GM23338 (cell line): ENCODE results near the gene PABPC3. TPM values are rescaled to one million over a fixed set of nuclear protein-coding genes. Genes with fewer than 3 reads are reported as not detected.

ENCODE experiments used
- ATAC-seq: fragments of 200-7000 bp; cut with Tn5 transposase; 3 replicates; pipeline ENCODE4 v1.9.1; 2020
- DNase-seq: peaks from one replicate; pipeline ENCODE4 v3.0.0-alpha.2; 2015; ENCODE audit warnings: low spot score
- H2AFZ ChIP-seq: fragments of 200-600 bp; sonication (generic); 2 replicates; pipeline ENCODE4 v1.8.0; 2016; ENCODE audit warnings: antibody characterized with exemption, mild to moderate bottlenecking, moderate library complexity
- H3F3A ChIP-seq: fragments of 200-600 bp; sonication (generic); replicated peaks from 2 replicates; pipeline ENCODE4 v1.8.0; 2017; ENCODE audit warnings: antibody characterized with exemption, mixed run types, low read depth
- H3K27ac ChIP-seq: fragments of 200-600 bp; sonication (generic); 2 replicates; pipeline ENCODE4 v1.6.1; 2016; ENCODE audit warnings: low read depth
- H3K27me3 ChIP-seq: fragments of 200-600 bp; sonication (generic); 2 replicates; pipeline ENCODE4 v1.8.0; 2016; ENCODE audit warnings: mild to moderate bottlenecking, mixed run types, moderate library complexity; ENCODE audit not compliant: insufficient read depth
- H3K36me3 ChIP-seq: fragments of 200-600 bp; sonication (generic); 2 replicates; pipeline ENCODE4 v1.8.0; 2016; ENCODE audit warnings: mild to moderate bottlenecking; ENCODE audit not compliant: insufficient read depth
- H3K4me1 ChIP-seq: fragments of 200-600 bp; sonication (generic); 2 replicates; pipeline ENCODE4 v1.8.0; 2016; ENCODE audit warnings: mild to moderate bottlenecking, moderate library complexity; ENCODE audit not compliant: insufficient read depth
- H3K4me2 ChIP-seq: fragments of 200-600 bp; sonication (generic); 2 replicates; pipeline ENCODE4 v1.7.1; 2017; ENCODE audit warnings: mixed run types
- H3K4me3 ChIP-seq: fragments of 200-600 bp; sonication (generic); 2 replicates; pipeline ENCODE4 v1.6.1; 2016; ENCODE audit warnings: mixed run types
- H3K79me2 ChIP-seq: fragments of 200-600 bp; sonication (generic); replicated peaks from 2 replicates; pipeline ENCODE4 v1.8.0; 2017; ENCODE audit warnings: mild to moderate bottlenecking; ENCODE audit not compliant: insufficient read depth
- H3K9me2 ChIP-seq: fragments of 200-600 bp; sonication (generic); 2 replicates; pipeline ENCODE4 v1.8.0; 2017; ENCODE audit not compliant: insufficient read depth
- H4K20me1 ChIP-seq: fragments of 200-600 bp; sonication (generic); replicated peaks from 2 replicates; pipeline ENCODE4 v1.8.0; 2017; ENCODE audit warnings: mild to moderate bottlenecking; ENCODE audit not compliant: insufficient read depth
- H3K27ac Mint-ChIP-seq: 2 replicates; pipeline ENCODE4 v1.8.0; 2020; ENCODE audit warnings: inconsistent platforms, mild to moderate bottlenecking, moderate library complexity, mixed read lengths
- H3K27me3 Mint-ChIP-seq: 3 replicates; pipeline ENCODE4 v1.8.0; 2022; ENCODE audit warnings: low read depth, mild to moderate bottlenecking, moderate library complexity, mixed read lengths, inconsistent platforms; ENCODE audit not compliant: insufficient read depth, poor library complexity
- H3K36me3 Mint-ChIP-seq: 3 replicates; pipeline ENCODE4 v1.8.0; 2021; ENCODE audit warnings: low read depth, mild to moderate bottlenecking, inconsistent platforms, moderate library complexity, mixed read lengths
- H3K4me1 Mint-ChIP-seq: 3 replicates; pipeline ENCODE4 v1.8.0; 2020; ENCODE audit warnings: mild to moderate bottlenecking, inconsistent platforms, mixed read lengths
- H3K4me3 Mint-ChIP-seq: 3 replicates; pipeline ENCODE4 v1.8.0; 2021; ENCODE audit warnings: moderate library complexity, mild to moderate bottlenecking, inconsistent platforms, mixed read lengths
- H3K9me3 Mint-ChIP-seq: 3 replicates; pipeline ENCODE4 v1.8.0; 2020; ENCODE audit warnings: moderate library complexity, mild to moderate bottlenecking, inconsistent platforms, mixed read lengths
- CREB1 ChIP-seq: fragments of 250-450 bp; sonication (Bioruptor Pico); IDR thresholded peaks from 2 replicates; pipeline ENCODE4 v1.5.0; 2020; ENCODE audit warnings: low read depth, mild to moderate bottlenecking, moderate library complexity
- CTCF ChIP-seq, 2 experiments: fragments of 200-600 bp in 1 of 2; sonication (generic) in 1 of 2; conservative IDR thresholded peaks; 2 replicates each; pipeline versions ENCODE4 v1.5.1 to v1.6.1; 2016 to 2017; ENCODE audit warnings: antibody characterized with exemption in 2 of 2, low read depth in 2 of 2, mild to moderate bottlenecking in 2 of 2, moderate library complexity in 1 of 2
- EZH2 ChIP-seq: fragments of 200-600 bp; sonication (generic); IDR thresholded peaks from one replicate; pipeline ENCODE4 v1.8.0; 2017; ENCODE audit warnings: antibody characterized with exemption, mild to moderate bottlenecking, low read depth; ENCODE audit not compliant: unreplicated experiment
- EZH2phosphoT487 ChIP-seq: fragments of 200-600 bp; sonication (generic); IDR thresholded peaks from one replicate; pipeline ENCODE4 v1.8.1; 2018; ENCODE audit warnings: antibody characterized with exemption; ENCODE audit not compliant: unreplicated experiment
- JUNB ChIP-seq: IDR thresholded peaks from one replicate; pipeline ENCODE4 v1.6.1; 2016; ENCODE audit warnings: antibody characterized with exemption; ENCODE audit not compliant: unreplicated experiment
- NANOG ChIP-seq: IDR thresholded peaks from 2 replicates; pipeline ENCODE4 v1.6.1; 2016; ENCODE audit warnings: antibody characterized with exemption, borderline replicate concordance
- POLR2AphosphoS5 ChIP-seq: IDR thresholded peaks from 2 replicates; pipeline ENCODE4 v1.6.1; 2016; ENCODE audit warnings: antibody characterized with exemption, low read depth
- REST ChIP-seq: IDR thresholded peaks from one replicate; pipeline ENCODE4 v1.6.1; 2018; ENCODE audit warnings: antibody characterized with exemption; ENCODE audit not compliant: unreplicated experiment
- STAT1 ChIP-seq: IDR thresholded peaks from one replicate; pipeline ENCODE4 v1.6.1; 2016; ENCODE audit warnings: antibody characterized with exemption; ENCODE audit not compliant: unreplicated experiment
- ZNF114 ChIP-seq: fragments of 250-450 bp; sonication (Bioruptor Pico); IDR thresholded peaks from 2 replicates; pipeline ENCODE4 v1.5.0; 2020; ENCODE audit warnings: mild to moderate bottlenecking, moderate library complexity
- ZNF331 ChIP-seq: fragments of 250-450 bp; sonication (Bioruptor Pico); IDR thresholded peaks from 2 replicates; pipeline ENCODE4 v1.5.0; 2020; ENCODE audit warnings: low read depth, mild to moderate bottlenecking, moderate library complexity
- polyA plus RNA-seq: library from polyadenylated mRNA; unstranded; fragments of >200 nt; fragmentation: Nextera tagmentation; extraction: Ambion mirVana; gene quantifications from 2 replicates; pipeline ENCODE4 v1.2.1, GENCODE V29; 2016
- total RNA-seq: library from RNA; depleted of rRNA; stranded (reverse); fragments of >200 nt; shearing (Covaris generic); gene quantifications from 2 replicates; pipeline ENCODE4 v1.2.3, GENCODE V29; 2014

The PABPC3 gene
- total and polyA plus RNA-seq, 2 experiments from 2014 or later = 0.55 to 1.2 TPM

- TF ChIP-seq REST (no peak), STAT1 (no peak), POLR2AphosphoS5 (no peak), CREB1 (CRISPR knock-in tag) (no peak), NANOG (no peak)
Observed at GRCh38 chr13:25080773-25081172, 15.2 kb upstream of the PABPC3 start (continued).

- no peak overlapping the region for H2AFZ ChIP-seq
- H3K36me3 ChIP-seq = no peaks in the 10 kb centered on the region
- H3F3A ChIP-seq = no peaks in the 10 kb centered on the region
- no peaks in the 10 kb centered on the region for H3K4me1 ChIP-seq
- H3K27ac Mint-ChIP-seq = no peak overlapping the region
- H4K20me1 ChIP-seq = no peaks in the 10 kb centered on the region
- H3K4me3 ChIP-seq = no peak overlapping the region
- H3K36me3 Mint-ChIP-seq = no peaks in the 10 kb centered on the region
- H3K27me3 Mint-ChIP-seq = peaks cover 2% of the 10 kb centered on the region
- H3K9me3 Mint-ChIP-seq = no peaks in the 10 kb centered on the region; the same call in 2 of the 3 replicates
- H3K27me3 ChIP-seq = no peaks in the 10 kb centered on the region
- no peaks in the 10 kb centered on the region for H3K79me2 ChIP-seq
- H3K4me2 ChIP-seq = no peak overlapping the region
- H3K4me3 Mint-ChIP-seq = no peak overlapping the region
- no peaks in the 10 kb centered on the region for H3K4me1 Mint-ChIP-seq
- no peak overlapping the region for H3K27ac ChIP-seq
- no peak for ATAC-seq
- H3K9me2 ChIP-seq = no peaks in the 10 kb centered on the region
- no peak for DNase-seq
- TF ChIP-seq REST = no peak
- no peak for TF ChIP-seq STAT1
- TF ChIP-seq JUNB = no peak
- TF ChIP-seq CTCF (conservative IDR thresholded peaks at IDR 0.05; ENCODE audit: low read depth in 2 of 2) = no peak
- TF ChIP-seq ZNF331 = no peak
- TF ChIP-seq EZH2 = no peak
- TF ChIP-seq CREB1 (CRISPR knock-in tag) = no peak
- TF ChIP-seq POLR2AphosphoS5 = no peak
- no peak for TF ChIP-seq EZH2phosphoT487
- TF ChIP-seq ZNF114 (CRISPR knock-in tag) = no peak
Observed at GRCh38 chr13:25084096-25084495, 11.8 kb upstream of the PABPC3 start.
